A549 (cell line): Measurements from ENCODE around the gene VWC2. TPM values are rescaled to one million over a fixed set of nuclear protein-coding genes. Genes with fewer than 3 reads are reported as not detected.

Source experiments
- ATAC-seq, 2 experiments: fragments of 200-7000 bp in 1 of 2; fragments of >200 bp in 1 of 2; cut with Nextera tagmentation in 1 of 2; cut with Tn5 transposase in 1 of 2; 3 replicates each; pipeline versions ENCODE4 v1.8.0 to v1.9.1; 2018 to 2020; ENCODE audit warnings: mild to moderate bottlenecking in 1 of 2, moderate library complexity in 1 of 2
- CTCF ChIA-PET: fragments of 300-600 bp; sonication (Branson Sonifier 250); formaldehyde crosslinking; extraction: SDS; loops from one replicate; lab custom pipeline; 2021; ENCODE audit warnings: antibody characterized with exemption, inconsistent platforms; lab: Yijun Ruan, JAX
- POLR2A ChIA-PET: fragments of 350-600 bp; formaldehyde crosslinking; extraction: SDS; loops from one replicate; lab custom pipeline; 2021; ENCODE audit warnings: antibody characterized with exemption, inconsistent platforms; lab: Yijun Ruan, JAX
- DNase-seq, 2 experiments: peaks; one replicate each; pipeline versions ENCODE4 v3.0.0 to v3.0.0-alpha.2; 2011 to 2016; ENCODE audit warnings: low read depth in 1 of 2, low spot score in 1 of 2
- FAIRE-seq: peaks from 2 replicates; lab custom pipeline; 2011; peaks lifted over from hg19 to GRCh38; lab: Jason Lieb, UNC
- H3K27ac ChIP-seq, 2 experiments: fragments of >200 bp; sonication (Bioruptor Twin); formaldehyde crosslinking; 3 replicates each; pipeline ENCODE4 v1.5.1; 2016 to 2017
- H3K4me1 ChIP-seq: fragments of >200 bp; sonication (Bioruptor Twin); formaldehyde crosslinking; 3 replicates; pipeline ENCODE4 v1.6.1; 2016
- H3K4me2 ChIP-seq: fragments of >200 bp; sonication (Bioruptor Twin); formaldehyde crosslinking; 3 replicates; pipeline ENCODE4 v1.6.1; 2016
- H3K4me3 ChIP-seq: fragments of >200 bp; sonication (Bioruptor Twin); formaldehyde crosslinking; 3 replicates; pipeline ENCODE4 v1.5.1; 2016
- H3K9me3 ChIP-seq: fragments of >200 bp; sonication (Bioruptor Twin); formaldehyde crosslinking; 3 replicates; pipeline ENCODE4 v1.6.1; 2016
- ATOH8 ChIP-seq: fragments of 250-450 bp; sonication (Bioruptor Pico); IDR thresholded peaks from 2 replicates; pipeline ENCODE4 v1.5.0; 2020; ENCODE audit warnings: low read depth, mild to moderate bottlenecking, moderate library complexity
- CEBPB ChIP-seq, 2 experiments: fragments of >200 bp in 1 of 2; sonication (Bioruptor Twin) in 1 of 2; formaldehyde crosslinking in 1 of 2; IDR thresholded peaks; 2 replicates each; pipeline ENCODE4 v1.6.1; 2012 to 2016
- CTCF ChIP-seq: fragments of >200 bp; sonication (Bioruptor Twin); formaldehyde crosslinking; IDR thresholded peaks from 3 replicates; pipeline ENCODE4 v1.5.1; 2016
- ESRRA ChIP-seq: fragments of 150-350 bp; IDR thresholded peaks from 2 replicates; pipeline ENCODE4 v1.6.1; 2014; ENCODE audit warnings: mild to moderate bottlenecking, low read length, borderline replicate concordance
- FOSB ChIP-seq: fragments of 250-450 bp; sonication (Bioruptor Pico); IDR thresholded peaks from 2 replicates; pipeline ENCODE4 v1.5.0; 2020; ENCODE audit warnings: mild to moderate bottlenecking, moderate library complexity
- JUN ChIP-seq, 2 experiments: fragments of >200 bp; sonication (Bioruptor Twin); formaldehyde crosslinking; IDR thresholded peaks; 2 replicates in 1 of 2; 3 replicates in 1 of 2; pipeline ENCODE4 v1.6.1; 2016 to 2017
- KDM1A ChIP-seq: fragments of 200-600 bp; sonication (generic); IDR thresholded peaks from 2 replicates; pipeline ENCODE4 v1.6.1; 2016; ENCODE audit warnings: low read depth, mild to moderate bottlenecking
- KDM5A ChIP-seq: fragments of 200-600 bp; sonication (generic); IDR thresholded peaks from 2 replicates; pipeline ENCODE4 v1.6.1; 2016; ENCODE audit warnings: antibody characterized with exemption, mild to moderate bottlenecking
- MAFK ChIP-seq: fragments of 450-650 bp; IDR thresholded peaks from 2 replicates; pipeline ENCODE4 v1.6.1; 2014; ENCODE audit not compliant: partially characterized antibody
- NFE2L2 ChIP-seq: fragments of 150-350 bp; conservative IDR thresholded peaks from 2 replicates; pipeline ENCODE4 v1.6.1; 2014; ENCODE audit warnings: low read length
- NPAS2 ChIP-seq: fragments of 250-450 bp; sonication (Bioruptor Pico); IDR thresholded peaks from 2 replicates; pipeline ENCODE4 v1.8.0; 2022; ENCODE audit warnings: mild to moderate bottlenecking, moderate library complexity, borderline replicate concordance
- POLR2AphosphoS2 ChIP-seq: conservative IDR thresholded peaks from 2 replicates; pipeline ENCODE4 v1.6.1; 2012; ENCODE audit warnings: low read length, improper control_type of control experiment, inconsistent platforms
- RAD21 ChIP-seq, 2 experiments: fragments of >200 bp in 1 of 2; sonication (Bioruptor Twin) in 1 of 2; formaldehyde crosslinking in 1 of 2; IDR thresholded peaks in 1 of 2; conservative IDR thresholded peaks in 1 of 2; 2 replicates in 1 of 2; 3 replicates in 1 of 2; pipeline ENCODE4 v1.6.1; 2012 to 2018; ENCODE audit warnings: inconsistent platforms in 1 of 2
- REST ChIP-seq: fragments of 200-600 bp; sonication (generic); IDR thresholded peaks from 2 replicates; pipeline ENCODE4 v1.6.1; 2016; ENCODE audit warnings: antibody characterized with exemption, mild to moderate bottlenecking, moderate library complexity
- RFX5 ChIP-seq: fragments of 450-650 bp; IDR thresholded peaks from 2 replicates; pipeline ENCODE4 v1.7.1; 2014; ENCODE audit warnings: antibody characterized with exemption, mild to moderate bottlenecking, moderate library complexity
- TP53 ChIP-seq: fragments of 250-450 bp; sonication (Bioruptor Pico); IDR thresholded peaks from 2 replicates; pipeline ENCODE4 v1.5.0; 2021; ENCODE audit warnings: mild to moderate bottlenecking, moderate library complexity
- ZC3H11A ChIP-seq: fragments of 450-650 bp; IDR thresholded peaks from 2 replicates; pipeline ENCODE4 v1.6.1; 2014; ENCODE audit warnings: antibody characterized with exemption, mild to moderate bottlenecking
- ZFP36 ChIP-seq: fragments of 450-650 bp; IDR thresholded peaks from 2 replicates; pipeline ENCODE4 v1.6.1; 2014; ENCODE audit warnings: borderline replicate concordance; ENCODE audit not compliant: partially characterized antibody
- WGBS: methylation state at CpG from one replicate; pipeline ENCODE4 v1.1.6; 2017; ENCODE audit errors: missing lambda C conversion rate; 5-methylcytosine and 5-hydroxymethylcytosine counted together
- polyA plus RNA-seq, 4 experiments: library from polyadenylated mRNA; depleted of rRNA in 3 of 4; stranded (reverse); fragments of >200 nt; fragmentation: RNase III in 1 of 4; extraction: RNeasy Plus Mini Kit Qiagen cat#74134 plus additional on column Dnase treatment in 1 of 4; gene quantifications; 2 replicates in 3 of 4; 3 replicates in 1 of 4; pipeline ENCODE4 v1.2.3, GENCODE V29; 2011 to 2017
- TF ChIP-seq, protein P1 (sequence below): IDR thresholded peaks from 2 replicates; pipeline ENCODE4 v1.6.1; 2012
- TF ChIP-seq, protein P2 (sequence below): IDR thresholded peaks from 2 replicates; pipeline ENCODE4 v1.6.1; 2012; ENCODE audit warnings: low read depth, borderline replicate concordance
- TF ChIP-seq, protein P3 (sequence below): fragments of 250-450 bp; sonication (Bioruptor Pico); IDR thresholded peaks from 2 replicates; pipeline ENCODE4 v1.5.0; 2021; ENCODE audit warnings: mild to moderate bottlenecking, moderate library complexity, borderline replicate concordance

The VWC2 gene
- polyA plus RNA-seq, 2 of the 4 experiments (the other 2 are of a cell fraction) = not detected

- H3K4me1 ChIP-seq = no peaks in the 10 kb centered on the region
- FAIRE-seq (no peak), DNase-seq (no peak), ATAC-seq (no peak)
- no peak overlapping the region for H3K27ac ChIP-seq
- TF ChIP-seq RAD21 (conservative IDR thresholded peaks at IDR 0.05 in 1 of 2, IDR thresholded peaks at IDR 0.05 in 1 of 2) = no peak
- TF ChIP-seq, protein P1, sequence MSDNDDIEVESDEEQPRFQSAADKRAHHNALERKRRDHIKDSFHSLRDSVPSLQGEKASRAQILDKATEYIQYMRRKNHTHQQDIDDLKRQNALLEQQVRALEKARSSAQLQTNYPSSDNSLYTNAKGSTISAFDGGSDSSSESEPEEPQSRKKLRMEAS = no peak
- TF ChIP-seq JUN (IDR thresholded peaks at IDR 0.05) = no peak
- TF ChIP-seq KDM1A = no peak
- no peak for TF ChIP-seq NPAS2 (CRISPR knock-in tag)
- H3K9me3 ChIP-seq = no peaks in the 10 kb centered on the region
- no peak overlapping the region for H3K4me3 ChIP-seq
- no peak overlapping the region for H3K4me2 ChIP-seq
- CTCF ChIA-PET = no interaction called here
- POLR2A ChIA-PET = no interaction called here
- 4% methylated on average over 4 of the region's 5 CpGs for WGBS
Measured at GRCh38 chr7:49787980-49788379, 14.5 kb downstream of the VWC2 start.

DNA sequence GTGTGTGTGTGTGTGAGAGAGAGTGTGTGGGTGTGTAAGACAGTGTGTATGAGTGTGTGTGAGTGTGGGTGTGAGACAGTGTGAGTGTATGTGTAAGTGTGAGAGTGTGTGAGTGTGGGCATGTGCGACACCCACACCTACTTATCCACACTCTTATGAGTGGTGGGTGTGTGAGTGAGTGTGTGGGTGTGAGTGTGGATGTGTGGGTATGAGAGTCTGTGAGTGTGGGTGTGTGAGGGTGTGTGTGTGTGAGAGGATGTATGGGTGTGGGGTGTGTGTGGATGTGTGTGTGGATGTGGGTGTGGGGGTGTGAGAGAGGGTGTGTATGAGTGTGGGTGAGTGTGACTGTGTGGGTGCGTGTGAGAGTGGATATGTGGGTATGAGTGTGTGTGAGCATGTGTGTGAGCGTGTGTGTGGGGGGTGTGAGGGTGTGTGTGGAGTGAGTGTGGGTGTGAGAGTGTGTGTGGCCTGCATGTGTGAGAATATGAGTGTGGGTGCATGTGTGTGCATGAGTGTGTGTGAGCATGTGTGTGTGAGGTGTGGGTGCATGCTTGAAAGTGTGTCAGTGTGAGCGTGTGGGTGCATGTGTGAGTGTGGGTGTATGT, 15.1 kb downstream of the VWC2 start:
- DNase-seq (no peak), FAIRE-seq (no peak), ATAC-seq (no peak)
- H3K4me2 ChIP-seq = no peak overlapping the region
- no peaks in the 10 kb centered on the region for H3K9me3 ChIP-seq
- no peak overlapping the region for H3K27ac ChIP-seq
- 1% methylated on average over 4 of the region's 4 CpGs for WGBS
- no peaks in the 10 kb centered on the region for H3K4me1 ChIP-seq
- ChIA-PET POLR2A (no interaction called here), CTCF (no interaction called here)
- no peak overlapping the region for H3K4me3 ChIP-seq
- TF ChIP-seq ZC3H11A = no peak
- no peak for TF ChIP-seq ATOH8 (CRISPR knock-in tag)
- TF ChIP-seq, protein P2, sequence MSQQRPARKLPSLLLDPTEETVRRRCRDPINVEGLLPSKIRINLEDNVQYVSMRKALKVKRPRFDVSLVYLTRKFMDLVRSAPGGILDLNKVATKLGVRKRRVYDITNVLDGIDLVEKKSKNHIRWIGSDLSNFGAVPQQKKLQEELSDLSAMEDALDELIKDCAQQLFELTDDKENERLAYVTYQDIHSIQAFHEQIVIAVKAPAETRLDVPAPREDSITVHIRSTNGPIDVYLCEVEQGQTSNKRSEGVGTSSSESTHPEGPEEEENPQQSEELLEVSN = no peak
- TF ChIP-seq CTCF = no peak
- no peak for TF ChIP-seq RFX5
- TF ChIP-seq ESRRA = no peak
- TF ChIP-seq REST = no peak
- TF ChIP-seq TP53 (CRISPR knock-in tag) = no peak
- TF ChIP-seq, protein P1 = no peak
- no peak for TF ChIP-seq POLR2AphosphoS2
- TF ChIP-seq, protein P3, sequence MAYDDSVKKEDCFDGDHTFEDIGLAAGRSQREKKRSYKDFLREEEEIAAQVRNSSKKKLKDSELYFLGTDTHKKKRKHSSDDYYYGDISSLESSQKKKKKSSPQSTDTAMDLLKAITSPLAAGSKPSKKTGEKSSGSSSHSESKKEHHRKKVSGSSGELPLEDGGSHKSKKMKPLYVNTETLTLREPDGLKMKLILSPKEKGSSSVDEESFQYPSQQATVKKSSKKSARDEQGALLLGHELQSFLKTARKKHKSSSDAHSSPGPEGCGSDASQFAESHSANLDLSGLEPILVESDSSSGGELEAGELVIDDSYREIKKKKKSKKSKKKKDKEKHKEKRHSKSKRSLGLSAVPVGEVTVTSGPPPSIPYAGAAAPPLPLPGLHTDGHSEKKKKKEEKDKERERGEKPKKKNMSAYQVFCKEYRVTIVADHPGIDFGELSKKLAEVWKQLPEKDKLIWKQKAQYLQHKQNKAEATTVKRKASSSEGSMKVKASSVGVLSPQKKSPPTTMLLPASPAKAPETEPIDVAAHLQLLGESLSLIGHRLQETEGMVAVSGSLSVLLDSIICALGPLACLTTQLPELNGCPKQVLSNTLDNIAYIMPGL (CRISPR knock-in tag) = no peak
- no peak for TF ChIP-seq ZFP36
- no peak for TF ChIP-seq CEBPB (IDR thresholded peaks at IDR 0.05)
- TF ChIP-seq MAFK = no peak
- no peak for TF ChIP-seq NFE2L2
- TF ChIP-seq FOSB (CRISPR knock-in tag) = no peak
- no peak for TF ChIP-seq KDM5A
